GM12878 (cell line): ENCODE results near the gene F13A1. TPM values are rescaled to one million over a fixed set of nuclear protein-coding genes. Genes with fewer than 3 reads are reported as not detected.

Source experiments
- ATAC-seq: fragments of 200-7000 bp; cut with Tn5 transposase; 3 replicates; pipeline ENCODE4 v1.9.1; 2020; ENCODE audit warnings: mild to moderate bottlenecking, moderate library complexity
- BruUV-seq: library from RNA; stranded (reverse); fragments of 400-500 nt; replicated peaks from 2 replicates; lab custom pipeline; 2021; lab: Mats Ljungman, UMichigan
- CTCF ChIA-PET: fragments of 300-600 bp; sonication (Branson Sonifier 250); formaldehyde crosslinking; extraction: SDS; loops from one replicate; lab custom pipeline; 2021; ENCODE audit warnings: inconsistent platforms; lab: Yijun Ruan, JAX
- POLR2A ChIA-PET: fragments of 350-600 bp; formaldehyde crosslinking; extraction: SDS; loops from one replicate; lab custom pipeline; 2021; ENCODE audit warnings: inconsistent platforms; lab: Charles Lee
- RAD21 ChIA-PET: fragments of 300-600 bp; sonication (Branson Sonifier 250); formaldehyde crosslinking; loops from one replicate; lab custom pipeline; 2023; ENCODE audit warnings: antibody characterized with exemption; ENCODE audit not compliant: unreplicated experiment; lab: Charles Lee
- SMC1A ChIA-PET: fragments of 300-600 bp; sonication (Branson Sonifier 250); formaldehyde crosslinking; loops from one replicate; lab custom pipeline; 2023; ENCODE audit not compliant: unreplicated experiment, uncharacterized antibody; lab: Charles Lee
- DNase-seq: peaks from one replicate; pipeline ENCODE4 v3.0.0-alpha.2; 2011; ENCODE audit warnings: low read depth, low spot score
- FAIRE-seq: peaks from 3 replicates; lab custom pipeline; 2011; peaks lifted over from hg19 to GRCh38; lab: Jason Lieb, UNC
- H2AFZ ChIP-seq: 2 replicates; pipeline ENCODE4 v1.6.0; 2011; ENCODE audit warnings: low read depth, low read length, control low read depth; ENCODE audit not compliant: control insufficient read depth
- H3K27ac ChIP-seq: 2 replicates; pipeline ENCODE4 v1.5.1; 2011; ENCODE audit warnings: control low read depth; ENCODE audit not compliant: control insufficient read depth, insufficient read depth
- H3K27me3 ChIP-seq, 2 experiments: replicated peaks in 1 of 2; 2 replicates each; pipeline versions ENCODE4 v1.6.0 to v1.6.1; 2011; ENCODE audit warnings: low read length in 1 of 2; ENCODE audit not compliant: control insufficient read depth in 2 of 2, insufficient read depth in 2 of 2
- H3K36me3 ChIP-seq, 2 experiments: 2 replicates each; pipeline ENCODE4 v1.5.1; 2011; ENCODE audit warnings: low read length in 1 of 2; ENCODE audit not compliant: control insufficient read depth in 2 of 2, insufficient read depth in 2 of 2
- H3K4me1 ChIP-seq: 2 replicates; pipeline ENCODE4 v1.6.1; 2011; ENCODE audit warnings: mild to moderate bottlenecking, low read length, moderate library complexity, mixed read lengths; ENCODE audit not compliant: control insufficient read depth, insufficient read depth
- H3K4me2 ChIP-seq: 2 replicates; pipeline ENCODE4 v1.6.0; 2011; ENCODE audit warnings: control low read depth; ENCODE audit not compliant: control insufficient read depth, insufficient read depth
- H3K4me3 ChIP-seq: fragments of 200-600 bp; sonication (generic); 2 replicates; pipeline ENCODE4 v1.5.1; 2016
- H3K79me2 ChIP-seq: 2 replicates; pipeline ENCODE4 v1.6.0; 2011; ENCODE audit warnings: low read length; ENCODE audit not compliant: control insufficient read depth, insufficient read depth
- H3K9ac ChIP-seq: 2 replicates; pipeline ENCODE4 v1.8.0; 2011; ENCODE audit warnings: low read length, control low read depth, mixed read lengths; ENCODE audit not compliant: control insufficient read depth, insufficient read depth
- H3K9me3 ChIP-seq: replicated peaks from 3 replicates; pipeline ENCODE4 v1.5.1; 2011; ENCODE audit warnings: mild to moderate bottlenecking, low read length; ENCODE audit not compliant: control insufficient read depth, insufficient read depth
- H4K20me1 ChIP-seq: 2 replicates; pipeline ENCODE4 v1.6.0; 2011; ENCODE audit not compliant: control insufficient read depth, insufficient read depth
- DPF2 ChIP-seq: fragments of 450-650 bp; IDR thresholded peaks from 2 replicates; pipeline ENCODE4 v1.6.1; 2017; ENCODE audit warnings: mild to moderate bottlenecking
- E4F1 ChIP-seq: fragments of 450-650 bp; IDR thresholded peaks from 2 replicates; pipeline ENCODE4 v1.6.1; 2018; ENCODE audit warnings: borderline replicate concordance, mild to moderate bottlenecking; ENCODE audit not compliant: partially characterized antibody
- LARP7 ChIP-seq: fragments of 450-650 bp; IDR thresholded peaks from 2 replicates; pipeline ENCODE4 v1.6.1; 2017; ENCODE audit warnings: mild to moderate bottlenecking
- MEF2A ChIP-seq: IDR thresholded peaks from 2 replicates; pipeline ENCODE4 v1.6.1; 2011; ENCODE audit warnings: low read depth, mild to moderate bottlenecking, low read length, moderate library complexity; ENCODE audit not compliant: insufficient read depth
- NKRF ChIP-seq: fragments of 450-650 bp; conservative IDR thresholded peaks from 2 replicates; pipeline ENCODE4 v1.6.1; 2017; ENCODE audit warnings: mild to moderate bottlenecking, moderate library complexity
- RELB ChIP-seq: fragments of 450-650 bp; IDR thresholded peaks from 2 replicates; pipeline ENCODE4 v1.6.1; 2017; ENCODE audit warnings: low read depth, mild to moderate bottlenecking, moderate library complexity
- ZBED1 ChIP-seq: IDR thresholded peaks from 2 replicates; pipeline ENCODE4 v1.6.1; 2016; ENCODE audit warnings: borderline replicate concordance
- WGBS: methylation state at CpG from one replicate; pipeline ENCODE4 v1.1.6; 2016; ENCODE audit warnings: low lambda C conversion rate; ENCODE audit not compliant: insufficient replicate concordance, insufficient coverage; ENCODE audit errors: missing lambda C conversion rate; 5-methylcytosine and 5-hydroxymethylcytosine counted together
- in situ Hi-C: fragments of 300-500 bp; cut with MboI; formaldehyde crosslinking; loops from 9 replicates; pipeline ENCODE4 v1.14.3; 2018; ENCODE audit warnings: mixed read lengths
- intact Hi-C: fragments of 100-400 bp; cut with micrococcal nuclease; formaldehyde crosslinking; loops from one replicate; pipeline ENCODE4 v1.14.2; 2022; ENCODE audit not compliant: unreplicated experiment
- polyA plus RNA-seq, 11 experiments: library from polyadenylated mRNA; depleted of rRNA in 4 of 11; unstranded in 6 of 11; stranded (reverse) in 5 of 11; fragments of >200 nt; fragmentation: Nextera tagmentation in 4 of 11; fragmentation: Illumina TruSeq in 1 of 11; extraction: Ambion mirVana in 4 of 11; extraction: Trizol in 1 of 11; gene quantifications; 1 replicate in 1 of 11; 2 replicates in 10 of 11; pipeline versions ENCODE4 v1.2.1 to v1.2.3, GENCODE V29; 2011 to 2016; ENCODE audit warnings: inconsistent platforms in 2 of 11, missing spikeins in 2 of 11, low read depth in 1 of 11
- total RNA-seq, 4 experiments: library from RNA; depleted of rRNA in 3 of 4; stranded (reverse); fragments of >200 nt in 3 of 4; fragmentation: Illumina TruSeq in 1 of 4; extraction: Trizol in 1 of 4; gene quantifications; 2 replicates each; pipeline versions ENCODE4 v1.2.1 to v1.2.3, GENCODE V29; 2013 to 2021

The F13A1 gene
- total and polyA plus RNA-seq, 10 of the 15 experiments (the other 5 are each of a cell fraction or from before 2014, with no cell fraction given), result 0.48 to 1.8 (median 1.0) TPM

- RAD21 ChIA-PET, result interaction anchor here (1.2 to 9.4 kb wide), 15 partner anchors 10 to 828 kb away, joined by 3 to 202 read pairs (median 8); no protein-coding TSS in a partner anchor
Measured at GRCh38 chr6:6333501-6333900, 13.0 kb upstream of the F13A1 start.

More at GRCh38 chr6:6333501-6333900, 13.0 kb upstream of the F13A1 start:
- 38% methylated on average over 1 of the region's 1 CpG for WGBS
- in situ Hi-C loops (loop anchor here (5.0 kb wide), 1 partner anchor 74 kb away; no protein-coding TSS in a partner anchor), intact Hi-C loops (loop anchor here (5.0 kb wide), 1 partner anchor 276 kb away; no protein-coding TSS in a partner anchor)
- Histone ChIP-seq H3K9ac (peak overlapping the region; percentile 32), H3K36me3 (no peaks in the 10 kb centered on the region), H2AFZ (no peak overlapping the region), H3K9me3 (peaks cover 2% of the 10 kb centered on the region; the same call in 2 of the 3 replicates), H3K27me3 (no peaks in the 10 kb centered on the region), H3K4me2 (no peak overlapping the region; the same call in 1 of the 2 replicates), H3K27ac (peak overlapping the region; percentile 97), H3K79me2 (no peaks in the 10 kb centered on the region), H3K4me3 (no peak overlapping the region), H4K20me1 (no peaks in the 10 kb centered on the region), H3K4me1 (peaks cover 38% of the 10 kb centered on the region)
- DNase-seq (no peak), FAIRE-seq (no peak), ATAC-seq (no peak)
- ChIA-PET POLR2A (interaction anchor here (0.9 to 5.2 kb wide), 5 partner anchors 40 to 256 kb away, joined by 3 to 69 read pairs (median 9); no protein-coding TSS in a partner anchor), SMC1A (interaction anchor here (1.0 to 12.3 kb wide), 17 partner anchors 9 to 213 kb away, joined by 3 to 217 read pairs (median 5); partner anchors contain the start of gene F13A1), CTCF (interaction anchor here (1.2 to 4.4 kb wide), 9 partner anchors 21 to 213 kb away, joined by 3 to 45 read pairs (median 5); no protein-coding TSS in a partner anchor)
- BruUV-seq, result no TSS peak
- TF ChIP-seq E4F1, result no peak
- no peak for TF ChIP-seq NKRF
- no peak for TF ChIP-seq RELB
- no peak for TF ChIP-seq MEF2A
- TF ChIP-seq DPF2, result no peak
- TF ChIP-seq ZBED1, result no peak
- no peak for TF ChIP-seq LARP7
